Fibroblast of lung (primary cell): Measurements from ENCODE around the gene CTNNA2. TPM values are rescaled to one million over a fixed set of nuclear protein-coding genes. Genes with fewer than 3 reads are reported as not detected.

Experiments
- DNase-seq, 2 donors: peaks; one replicate each; pipeline versions ENCODE4 v3.0.0 to v3.0.0-alpha.2; 2010; ENCODE audit warnings: low read depth in 2 of 2
- H2AFZ ChIP-seq: 2 replicates; pipeline ENCODE4 v1.5.1; 2012; ENCODE audit warnings: low read length, control low read depth, inconsistent platforms
- H3K27ac ChIP-seq: 2 replicates; pipeline ENCODE4 v1.5.1; 2011; ENCODE audit warnings: low read length, control low read depth; ENCODE audit not compliant: insufficient read depth
- H3K27me3 ChIP-seq: 2 replicates; pipeline ENCODE4 v1.5.1; 2011; ENCODE audit warnings: mild to moderate bottlenecking, low read length; ENCODE audit not compliant: control insufficient read depth, insufficient read depth
- H3K36me3 ChIP-seq: 2 replicates; pipeline ENCODE4 v1.5.1; 2011; ENCODE audit warnings: low read length; ENCODE audit not compliant: control insufficient read depth, insufficient read depth
- H3K4me1 ChIP-seq: 2 replicates; pipeline ENCODE4 v1.5.1; 2011; ENCODE audit warnings: low read length; ENCODE audit not compliant: control insufficient read depth, insufficient read depth; ENCODE audit errors: extremely low read depth
- H3K4me2 ChIP-seq: 2 replicates; pipeline ENCODE4 v1.5.1; 2011; ENCODE audit warnings: low read length, control low read depth; ENCODE audit not compliant: insufficient read depth; ENCODE audit errors: extremely low read depth
- H3K4me3 ChIP-seq, 4 experiments: fragments of 200-600 bp in 1 of 4; sonication (generic) in 1 of 4; replicated peaks in 1 of 4; 2 replicates each; pipeline ENCODE4 v1.5.1; 2011 to 2016; ENCODE audit warnings: low read length in 4 of 4, low read depth in 3 of 4, mild to moderate bottlenecking in 3 of 4, control low read depth in 2 of 4, inconsistent platforms in 1 of 4, mixed read lengths in 1 of 4; ENCODE audit not compliant: insufficient read depth in 1 of 4; ENCODE audit errors: control extremely low read depth in 1 of 4
- H3K79me2 ChIP-seq: 2 replicates; pipeline ENCODE4 v1.5.1; 2012; ENCODE audit warnings: mild to moderate bottlenecking, low read length, inconsistent platforms; ENCODE audit not compliant: control insufficient read depth, insufficient read depth
- H3K9ac ChIP-seq: 2 replicates; pipeline ENCODE4 v1.5.1; 2011; ENCODE audit warnings: mild to moderate bottlenecking, low read length, control low read depth; ENCODE audit not compliant: insufficient read depth
- H3K9me3 ChIP-seq: 2 replicates; pipeline ENCODE4 v1.5.1; 2012; ENCODE audit warnings: low read depth, low read length; ENCODE audit not compliant: control insufficient read depth, insufficient read depth
- H4K20me1 ChIP-seq: 2 replicates; pipeline ENCODE4 v1.5.1; 2011; ENCODE audit warnings: low read length; ENCODE audit not compliant: control insufficient read depth, insufficient read depth; ENCODE audit errors: extremely low read depth
- CTCF ChIP-seq, 2 donors: IDR thresholded peaks in 1 of 2; conservative IDR thresholded peaks in 1 of 2; 1 replicate in 1 of 2; 2 replicates in 1 of 2; pipeline ENCODE4 v1.5.1; 2011 to 2012; ENCODE audit warnings: low read length in 2 of 2, control low read depth in 1 of 2, inconsistent platforms in 1 of 2, low read depth in 1 of 2, mild to moderate bottlenecking in 1 of 2
- EZH2 ChIP-seq: IDR thresholded peaks from 2 replicates; pipeline ENCODE4 v1.5.1; 2012; ENCODE audit warnings: low read length, control low read depth, mild to moderate bottlenecking; ENCODE audit errors: missing control alignments
- polyA plus RNA-seq, 2 donors: library from polyadenylated mRNA; depleted of rRNA in 1 of 2; stranded (reverse) in 1 of 2; unstranded in 1 of 2; fragments of >200 nt; gene quantifications; 2 replicates each; pipeline ENCODE4 v1.2.1, GENCODE V29; 2011 to 2012; ENCODE audit warnings: missing spikeins in 1 of 2
- total RNA-seq: library from RNA; depleted of rRNA; stranded (reverse); fragments of >200 nt; gene quantifications from 2 replicates; pipeline ENCODE4 v1.2.1, GENCODE V29; 2014

Gene CTNNA2
- total and polyA plus RNA-seq, 2 donors (not counting 1 experiment from before 2014, with no cell fraction given): not detected

- H3K4me2 ChIP-seq: no peak overlapping the region
- H3K9ac ChIP-seq: no peak overlapping the region
- no peaks in the 10 kb centered on the region for H3K4me1 ChIP-seq
- H3K27me3 ChIP-seq: no peaks in the 10 kb centered on the region
- TF ChIP-seq EZH2 (no peak), CTCF (conservative IDR thresholded peaks at IDR 0.05 in 1 of 2, IDR thresholded peaks at IDR 0.05 in 1 of 2; ENCODE audit: low read depth in 1 of 2, low read length in 2 of 2) (peak; percentile 62 to 75)
- peak; percentile 43 to 72 for DNase-seq
- H3K36me3 ChIP-seq: no peaks in the 10 kb centered on the region
- H4K20me1 ChIP-seq: no peaks in the 10 kb centered on the region
- no peaks in the 10 kb centered on the region for H3K9me3 ChIP-seq
- H3K4me3 ChIP-seq: no peak overlapping the region
- H3K27ac ChIP-seq: no peak overlapping the region
- H3K79me2 ChIP-seq: no peaks in the 10 kb centered on the region
- H2AFZ ChIP-seq: no peak overlapping the region
Observed at GRCh38 chr2:79887747-79888374, 375.0 kb downstream of the CTNNA2 start.

GRCh38 chr2:79892123-79892522 is 379.3 kb downstream of the CTNNA2 start:
- H3K27me3 ChIP-seq: no peaks in the 10 kb centered on the region
- no peaks in the 10 kb centered on the region for H3K9me3 ChIP-seq
- no peak overlapping the region for H3K4me3 ChIP-seq
- H2AFZ ChIP-seq: no peak overlapping the region
- no peaks in the 10 kb centered on the region for H3K79me2 ChIP-seq
- TF ChIP-seq CTCF (conservative IDR thresholded peaks at IDR 0.05 in 1 of 2, IDR thresholded peaks at IDR 0.05 in 1 of 2; ENCODE audit: low read depth in 1 of 2, low read length in 2 of 2): no peak
- no peak overlapping the region for H3K4me2 ChIP-seq
- H3K27ac ChIP-seq: no peak overlapping the region
- DNase-seq: no peak
- H3K9ac ChIP-seq: no peak overlapping the region
- H3K36me3 ChIP-seq: no peaks in the 10 kb centered on the region
- no peaks in the 10 kb centered on the region for H3K4me1 ChIP-seq
- no peaks in the 10 kb centered on the region for H4K20me1 ChIP-seq

GRCh38 chr2:79899196-79899595 is 386.3 kb downstream of the CTNNA2 start:
- H3K79me2 ChIP-seq: no peaks in the 10 kb centered on the region
- no peak overlapping the region for H3K4me3 ChIP-seq
- no peak overlapping the region for H3K4me2 ChIP-seq
- H3K36me3 ChIP-seq: no peaks in the 10 kb centered on the region
- no peak overlapping the region for H3K9ac ChIP-seq
- no peak overlapping the region for H3K27ac ChIP-seq
- no peak overlapping the region for H2AFZ ChIP-seq
- no peak for TF ChIP-seq CTCF (conservative IDR thresholded peaks at IDR 0.05 in 1 of 2, IDR thresholded peaks at IDR 0.05 in 1 of 2; ENCODE audit: low read depth in 1 of 2, low read length in 2 of 2)
- no peak for TF ChIP-seq EZH2
- DNase-seq: no peak
- H3K9me3 ChIP-seq: no peaks in the 10 kb centered on the region
- no peaks in the 10 kb centered on the region for H3K4me1 ChIP-seq
- H3K27me3 ChIP-seq: no peaks in the 10 kb centered on the region
- H4K20me1 ChIP-seq: no peaks in the 10 kb centered on the region
